ENCODE data around the gene SIM1.

Gene SIM1

GRCh38 chr6:100371591-100371990, 93.1 kb downstream of the SIM1 start:
- no peak overlapping the region for H3K9ac ChIP-seq (ENCODE audit: low read length)
- no peaks in the 10 kb centered on the region for H4K20me1 ChIP-seq (ENCODE audit: low read depth, low read length)
- no peaks in the 10 kb centered on the region for H3K36me3 ChIP-seq (ENCODE audit: low read length)
- no peaks in the 10 kb centered on the region for H3K79me2 ChIP-seq (ENCODE audit: insufficient read depth, low read length)
- H3F3A ChIP-seq (ENCODE audit: insufficient read depth): no peaks in the 10 kb centered on the region
- TF ChIP-seq EZH2phosphoT487 (conservative IDR thresholded peaks at IDR 0.05; ENCODE audit: low read length) (no peak), CTCF (IDR thresholded peaks at IDR 0.05; ENCODE audit: insufficient read depth, low read length, poor library complexity, severe bottlenecking) (no peak)
- H3K4me2 ChIP-seq (ENCODE audit: low read depth, low read length, poor library complexity, severe bottlenecking): no peak overlapping the region
- H3K27me3 ChIP-seq (ENCODE audit: low read length): no peaks in the 10 kb centered on the region
- no peak overlapping the region for H2AFZ ChIP-seq (ENCODE audit: low read depth, low read length, severe bottlenecking)
- H3K27ac ChIP-seq (ENCODE audit: low read depth, low read length): no peak overlapping the region
- no peak overlapping the region for H3K4me3 ChIP-seq (ENCODE audit: insufficient read depth, low read length, poor library complexity, severe bottlenecking)
- H3K9me2 ChIP-seq (replicated peaks; ENCODE audit: insufficient read depth, low read length): no peaks in the 10 kb centered on the region
- H3K9me3 ChIP-seq (ENCODE audit: insufficient read depth, low read length): no peaks in the 10 kb centered on the region

GRCh38 chr6:100370265-100370664, 94.5 kb downstream of the SIM1 start:
- Histone ChIP-seq H4K20me1 (ENCODE audit: low read depth, low read length) (no peaks in the 10 kb centered on the region), H3K9ac (ENCODE audit: low read length) (no peak overlapping the region), H3K9me2 (replicated peaks; ENCODE audit: insufficient read depth, low read length) (no peaks in the 10 kb centered on the region), H3K27me3 (ENCODE audit: low read length) (no peaks in the 10 kb centered on the region), H3K79me2 (ENCODE audit: insufficient read depth, low read length) (no peaks in the 10 kb centered on the region), H3F3A (ENCODE audit: insufficient read depth) (no peaks in the 10 kb centered on the region), H3K36me3 (ENCODE audit: low read length) (no peaks in the 10 kb centered on the region), H3K4me3 (ENCODE audit: insufficient read depth, low read length, poor library complexity, severe bottlenecking) (no peak overlapping the region), H2AFZ (ENCODE audit: low read depth, low read length, severe bottlenecking) (no peak overlapping the region), H3K9me3 (ENCODE audit: insufficient read depth, low read length) (no peaks in the 10 kb centered on the region), H3K27ac (ENCODE audit: low read depth, low read length) (no peak overlapping the region), H3K4me2 (ENCODE audit: low read depth, low read length, poor library complexity, severe bottlenecking) (no peak overlapping the region)
- TF ChIP-seq CTCF (IDR thresholded peaks at IDR 0.05; ENCODE audit: insufficient read depth, low read length, poor library complexity, severe bottlenecking) (peak; percentile 15), EZH2phosphoT487 (conservative IDR thresholded peaks at IDR 0.05; ENCODE audit: low read length) (no peak)

- no peak overlapping the region for H3K4me2 ChIP-seq (ENCODE audit: low read depth, low read length, poor library complexity, severe bottlenecking)
- H2AFZ ChIP-seq (ENCODE audit: low read depth, low read length, severe bottlenecking): no peak overlapping the region
- no peak for TF ChIP-seq CTCF (IDR thresholded peaks at IDR 0.05; ENCODE audit: insufficient read depth, low read length, poor library complexity, severe bottlenecking)
- no peak for TF ChIP-seq EZH2phosphoT487 (conservative IDR thresholded peaks at IDR 0.05; ENCODE audit: low read length)
- H3K9me3 ChIP-seq (ENCODE audit: insufficient read depth, low read length): no peaks in the 10 kb centered on the region
- H3K79me2 ChIP-seq (ENCODE audit: insufficient read depth, low read length): no peaks in the 10 kb centered on the region
- H4K20me1 ChIP-seq (ENCODE audit: low read depth, low read length): no peaks in the 10 kb centered on the region
- H3K4me3 ChIP-seq (ENCODE audit: insufficient read depth, low read length, poor library complexity, severe bottlenecking): no peak overlapping the region
- no peak overlapping the region for H3K27ac ChIP-seq (ENCODE audit: low read depth, low read length)
- H3K27me3 ChIP-seq (ENCODE audit: low read length): no peaks in the 10 kb centered on the region
- H3K9me2 ChIP-seq (replicated peaks; ENCODE audit: insufficient read depth, low read length): no peaks in the 10 kb centered on the region
- H3K9ac ChIP-seq (ENCODE audit: low read length): no peak overlapping the region
- no peaks in the 10 kb centered on the region for H3F3A ChIP-seq (ENCODE audit: insufficient read depth)
- no peaks in the 10 kb centered on the region for H3K36me3 ChIP-seq (ENCODE audit: low read length)
Measured at GRCh38 chr6:100366419-100366818, 98.3 kb downstream of the SIM1 start.

Measured in SU-DHL-6 (cell line).